Measurements from ENCODE around the gene ZNF175.
"Not testable (repeated sequence)": the region's sequence is repeated elsewhere in the genome, so short reads cannot be mapped to it uniquely, and the experiment has no call there.

ZNF175 gene

GRCh38 chr19:51593138-51593890 lies 22.2 kb downstream of the ZNF175 start:
- DNase-seq: no peak

DNA sequence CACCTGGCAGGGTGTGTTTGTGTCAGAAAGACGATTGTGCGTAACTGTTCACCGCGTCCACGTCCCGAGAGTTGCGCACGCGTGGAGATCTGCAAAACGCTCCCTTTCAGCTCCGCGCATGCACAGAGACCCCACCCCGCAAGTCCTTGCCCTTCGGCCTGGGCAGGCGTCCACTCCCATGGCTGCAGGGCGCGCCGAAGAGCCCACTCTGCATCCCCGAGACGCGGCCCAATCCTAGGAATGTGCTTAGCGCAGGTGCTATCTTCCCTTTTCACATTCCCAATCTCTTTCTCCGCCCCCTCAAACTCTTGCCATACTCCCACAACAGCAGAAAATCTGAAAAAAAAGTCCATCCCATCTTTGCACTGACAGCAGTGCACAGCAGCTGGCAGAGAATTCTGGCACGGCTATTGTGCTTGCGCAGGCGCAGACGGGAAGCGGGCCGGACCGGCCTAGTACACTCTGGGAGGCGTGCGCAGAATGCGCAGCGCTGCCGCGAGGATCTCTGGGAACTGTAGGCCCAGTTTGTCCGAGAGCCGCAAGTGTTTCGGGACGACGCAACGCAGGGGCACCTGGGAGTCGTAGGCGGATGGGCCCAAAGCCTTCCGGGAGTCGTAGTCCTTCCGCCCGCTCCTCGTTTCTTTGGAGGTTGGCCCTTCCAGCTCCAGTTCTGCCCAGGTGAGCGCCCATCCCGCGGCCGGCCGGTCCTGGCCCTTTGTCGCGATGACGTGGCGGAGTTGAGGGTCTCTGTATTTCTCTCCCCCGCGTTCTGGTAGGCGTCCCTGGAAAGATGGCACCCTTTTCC lies 23.1 kb downstream of the ZNF175 start:
- DNase-seq: peak; percentile 92

DNA sequence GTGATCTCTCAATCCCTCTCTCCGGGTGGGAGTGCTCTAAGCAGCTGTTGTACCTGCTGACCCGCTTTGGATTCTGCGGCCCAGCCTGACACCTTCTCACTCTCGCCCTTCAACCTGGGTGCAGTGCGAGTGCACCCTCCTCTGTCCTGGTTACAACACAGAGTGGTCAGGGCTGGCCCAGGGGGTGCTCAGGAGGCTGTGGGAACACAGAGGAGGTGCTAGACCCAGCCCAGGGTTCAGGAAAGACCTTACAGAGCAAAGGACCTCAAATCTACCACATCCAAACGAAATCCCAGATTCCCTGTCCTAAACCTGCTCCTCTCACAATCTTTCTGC lies 23.7 kb downstream of the ZNF175 start:
- no peak for DNase-seq

DNA sequence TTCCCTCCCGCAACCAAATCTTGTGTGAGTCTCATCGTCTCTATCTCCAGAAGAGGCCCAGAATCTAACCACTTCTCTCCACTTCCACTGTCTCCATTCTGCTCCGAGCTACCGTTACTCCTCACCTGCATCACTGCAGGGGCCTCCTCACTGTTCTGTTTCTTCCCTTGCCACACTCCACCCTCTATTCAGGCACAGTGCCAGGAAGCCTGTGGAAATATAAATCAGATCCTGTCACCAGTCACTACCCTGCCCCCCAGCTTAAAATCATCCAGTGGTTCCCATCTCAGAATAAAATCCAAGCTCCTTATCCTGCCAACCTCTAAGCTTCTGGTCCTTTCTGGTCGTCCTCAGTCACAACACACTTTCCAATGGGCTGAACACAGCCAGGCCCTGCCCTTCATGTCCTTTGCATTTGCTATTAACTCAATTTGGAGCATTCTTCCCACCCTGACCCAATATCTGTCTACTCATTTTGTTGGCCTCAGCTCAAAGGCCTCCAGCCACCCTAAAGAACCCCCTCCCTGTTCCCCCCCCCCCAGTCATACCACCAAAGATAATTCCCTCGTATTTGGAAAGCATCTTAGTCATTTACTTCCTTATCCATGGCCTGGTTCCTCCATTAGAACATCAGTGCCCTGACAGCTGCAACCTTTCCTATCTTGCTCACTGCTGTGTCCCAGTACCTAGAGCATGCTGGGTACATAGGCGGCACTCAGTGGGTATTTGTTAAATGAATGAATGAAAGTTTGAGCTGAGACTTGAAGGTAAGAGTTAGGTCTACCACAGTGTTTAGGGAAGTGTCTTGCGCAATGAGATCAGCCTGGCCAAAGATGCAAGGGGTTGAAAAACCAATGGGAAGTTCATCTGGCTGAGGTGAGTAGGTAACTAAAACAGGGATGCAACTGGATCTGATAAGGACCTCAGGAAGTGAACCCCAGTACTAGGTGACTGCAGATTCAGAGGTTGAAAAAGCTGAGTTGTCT lies 24.4 kb downstream of the ZNF175 start:
- no peak for DNase-seq

GRCh38 chr19:51598159-51598915 lies 27.3 kb downstream of the ZNF175 start:
- no peak for DNase-seq

DNA sequence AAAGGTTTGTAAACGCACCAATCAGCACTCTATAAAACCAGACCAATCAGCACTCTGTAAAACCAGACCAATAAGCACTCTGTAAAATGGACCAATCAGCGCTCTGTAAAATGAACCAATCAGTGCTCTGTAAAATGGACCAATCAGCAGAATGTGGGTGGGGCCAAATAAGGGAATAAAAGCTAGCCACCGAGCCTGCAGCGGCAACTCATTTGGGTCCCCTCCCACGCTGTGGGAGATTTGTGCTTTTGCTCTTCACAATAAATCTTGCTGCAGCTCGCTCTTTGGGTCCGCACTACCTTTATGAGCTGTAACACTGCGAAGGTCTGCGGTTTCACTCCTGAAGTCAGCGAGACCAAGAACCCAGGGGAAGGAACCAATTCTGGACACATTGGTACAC lies 28.0 kb downstream of the ZNF175 start:
- no peak for DNase-seq

DNA sequence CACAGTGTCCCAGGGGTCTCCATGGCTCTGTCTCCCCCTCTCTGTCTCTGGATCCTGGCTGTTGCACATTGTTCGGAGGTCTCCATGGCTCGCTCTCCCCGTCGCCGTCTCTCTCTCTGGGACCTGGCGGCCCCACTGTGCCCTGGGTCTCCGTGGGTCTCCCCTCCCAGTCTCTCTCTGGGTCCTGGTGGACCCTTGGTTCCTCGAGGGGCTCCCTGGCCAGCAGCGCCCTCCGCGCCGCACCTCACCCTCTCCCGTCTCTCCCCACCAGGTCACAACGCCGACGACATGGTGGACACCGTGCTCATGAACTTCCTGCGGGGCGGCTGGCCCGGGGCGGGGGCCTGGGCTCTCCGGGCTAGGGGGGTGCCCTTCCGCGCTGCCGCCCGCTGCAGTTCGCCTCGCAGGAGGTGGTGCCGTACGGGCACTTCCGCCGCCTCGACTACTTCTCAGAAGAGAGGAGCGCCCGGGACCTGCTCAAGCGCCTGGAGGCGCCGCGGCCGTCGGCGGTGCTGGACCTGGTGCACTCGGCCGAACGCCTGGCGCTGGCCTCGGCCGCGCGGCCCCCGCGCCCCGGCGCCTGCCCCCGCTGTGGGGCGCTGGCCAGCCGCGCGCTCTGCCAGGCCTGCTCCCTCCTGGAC lies 30.0 kb downstream of the ZNF175 start:
- no peak for DNase-seq

- no peak for DNase-seq
Measured at GRCh38 chr19:51602189-51602854, 31.2 kb downstream of the ZNF175 start.

GRCh38 chr19:51607077-51607476 lies 36.0 kb downstream of the ZNF175 start:
- DNase-seq: no peak

- peak; percentile 24 for DNase-seq
Measured at GRCh38 chr19:51607920-51608562, 37.0 kb downstream of the ZNF175 start.

DNA sequence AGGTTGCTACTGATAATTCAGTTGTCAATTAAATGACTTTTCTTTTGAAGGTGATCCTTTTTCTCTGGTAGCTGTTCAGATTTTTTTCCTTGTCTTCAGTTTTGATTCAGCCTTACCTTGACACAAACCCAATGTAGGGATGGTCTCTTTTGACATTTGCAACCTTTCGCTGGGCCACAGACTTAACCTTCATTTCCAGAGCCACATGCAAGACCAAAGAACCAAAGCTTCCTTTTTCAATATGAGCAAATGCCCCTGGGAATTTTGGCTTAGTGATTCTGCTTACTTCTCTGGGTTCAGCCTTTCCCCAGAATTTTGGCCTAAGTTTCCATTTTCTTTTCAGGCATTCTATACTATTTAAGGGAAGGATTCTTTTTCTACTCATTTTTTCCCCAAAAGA lies 39.5 kb downstream of the ZNF175 start:
- no peak for DNase-seq

- DNase-seq: no peak
Measured at GRCh38 chr19:51614789-51615188, 43.7 kb downstream of the ZNF175 start.

- no peak for DNase-seq
Measured at GRCh38 chr19:51615991-51616390, 44.9 kb downstream of the ZNF175 start.

DNA sequence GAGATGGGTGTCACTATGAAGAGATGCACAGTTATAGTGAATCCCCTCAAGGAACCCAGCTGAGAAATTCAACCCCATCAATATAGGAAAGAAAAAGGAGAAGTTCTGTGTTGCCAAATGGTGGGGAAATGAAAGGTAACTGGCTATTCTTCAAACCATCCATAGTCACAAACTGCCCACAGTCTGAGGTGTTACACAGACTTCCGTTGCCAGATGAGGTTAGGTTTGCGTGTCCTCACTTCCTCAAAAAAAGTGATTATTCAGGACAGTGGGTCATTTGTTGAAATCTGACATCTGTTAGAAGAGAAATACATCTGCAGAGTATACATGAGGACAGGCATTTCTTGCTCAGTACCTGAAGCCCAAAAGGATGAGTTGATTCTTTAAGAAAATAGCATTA lies 50.1 kb downstream of the ZNF175 start:
- DNase-seq: no peak

DNA sequence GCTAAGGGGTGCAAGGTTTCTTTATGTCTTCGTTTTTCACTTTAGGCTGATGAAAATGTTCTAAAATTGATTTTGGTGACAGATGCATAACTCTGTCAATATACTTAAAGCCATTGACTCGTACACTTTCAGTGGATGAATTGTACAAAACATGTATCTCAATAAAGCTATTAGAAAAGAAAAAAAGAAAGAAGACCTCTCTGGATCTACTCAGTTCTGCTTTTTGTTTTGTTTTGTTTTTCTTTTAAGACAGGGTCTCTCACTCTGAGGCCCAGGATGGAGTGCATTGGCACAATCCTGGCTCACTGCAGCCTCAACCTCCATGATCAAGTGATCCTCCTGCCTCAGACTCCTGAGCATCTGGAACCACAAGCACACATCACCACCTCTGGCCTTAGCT lies 55.6 kb downstream of the ZNF175 start:
- DNase-seq: no peak

DNA sequence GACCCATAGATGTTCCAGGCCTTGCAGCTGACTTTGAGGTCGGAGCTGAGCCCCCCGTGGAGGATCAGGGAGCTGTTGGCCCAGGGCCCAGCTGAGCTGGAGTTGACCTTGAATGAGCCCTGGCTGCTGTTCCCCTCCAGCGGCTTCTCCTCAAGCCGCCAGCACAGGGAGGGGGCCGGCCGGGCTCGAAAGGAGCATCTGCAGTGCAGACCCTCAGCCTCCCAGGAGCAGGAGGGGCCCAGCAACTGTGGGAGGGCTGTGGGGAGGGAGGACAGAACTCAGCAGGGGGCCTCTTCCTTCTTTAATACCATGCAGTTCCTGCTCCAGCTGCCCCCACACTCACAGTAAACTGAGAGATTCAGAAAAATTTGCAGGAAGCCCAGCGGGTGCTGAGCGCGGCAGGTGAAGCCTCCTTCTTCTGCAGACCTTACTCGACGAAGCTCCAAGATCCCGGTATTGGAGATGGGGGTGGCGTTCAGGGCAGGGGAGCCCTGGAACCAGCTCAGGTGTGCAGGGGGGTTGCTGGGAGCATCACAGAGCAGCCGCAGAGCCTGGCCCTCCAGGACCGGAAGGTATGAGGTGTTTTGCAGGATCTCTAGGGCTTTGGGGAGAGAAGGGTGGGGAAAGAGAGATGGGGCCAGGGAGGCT lies 56.5 kb downstream of the ZNF175 start:
- DNase-seq: no peak

- DNase-seq: no peak
Measured at GRCh38 chr19:51628153-51628939, 57.3 kb downstream of the ZNF175 start.

GRCh38 chr19:51630315-51630714 lies 59.2 kb downstream of the ZNF175 start, which contains the start of gene SIGLEC5:
Gene SIGLEC5, minus strand, starts transcription at chr19:51630401. Its CDS starts 66 bp downstream, at chr19:51630335.
- not testable (repeated sequence) for DNase-seq

- no peak for DNase-seq
Measured at GRCh38 chr19:51632126-51632525, 61.0 kb downstream of the ZNF175 start.
